SK-N-SH (cell line): Measurements from ENCODE around the gene MUS81. TPM values are rescaled to one million over a fixed set of nuclear protein-coding genes. Genes with fewer than 3 reads are reported as not detected.

Source experiments
- CTCF ChIA-PET: fragments of 300-600, 350-600 bp; formaldehyde crosslinking; extraction: SDS; loops from one replicate; lab custom pipeline; 2021; lab: Yijun Ruan, JAX
- POLR2A ChIA-PET: fragments of 350-600 bp; sonication (Branson Sonifier 250); formaldehyde crosslinking; extraction: SDS; loops from one replicate; lab custom pipeline; 2020; ENCODE audit warnings: antibody characterized with exemption, inconsistent platforms; lab: Yijun Ruan, JAX
- DNase-seq: peaks from one replicate; pipeline ENCODE4 v3.0.0; 2012
- H2AFZ ChIP-seq: fragments of 200-600 bp; sonication (generic); 2 replicates; pipeline ENCODE4 v1.8.1; 2016; ENCODE audit warnings: antibody characterized with exemption, mild to moderate bottlenecking, low read depth
- H3F3A ChIP-seq: fragments of 200-600 bp; sonication (generic); replicated peaks from 2 replicates; pipeline ENCODE3; 2016; ENCODE audit warnings: antibody characterized with exemption, mild to moderate bottlenecking; ENCODE audit not compliant: insufficient read depth
- H3K27ac ChIP-seq, 2 experiments: fragments of 200-500 bp in 1 of 2; fragments of 200-600 bp in 1 of 2; sonication (Bioruptor generic) in 1 of 2; sonication (generic), shearing (Covaris generic) in 1 of 2; 2 replicates each; pipeline versions ENCODE4 v1.5.1 to v1.6.1; 2014 to 2016; ENCODE audit warnings: low read depth in 2 of 2, inconsistent platforms in 1 of 2, low read length in 1 of 2, mild to moderate bottlenecking in 1 of 2, mixed read lengths in 1 of 2
- H3K27me3 ChIP-seq: fragments of 200-600 bp; sonication (generic), shearing (Covaris generic); 2 replicates; pipeline ENCODE4 v1.6.1; 2016; ENCODE audit warnings: mixed run types; ENCODE audit not compliant: insufficient read depth
- H3K36me3 ChIP-seq, 2 experiments: fragments of 200-500 bp in 1 of 2; fragments of 200-600 bp in 1 of 2; sonication (Bioruptor generic) in 1 of 2; sonication (generic) in 1 of 2; replicated peaks in 1 of 2; 2 replicates each; pipeline versions ENCODE3 to v1.5.1; 2014 to 2016; ENCODE audit warnings: low read length in 1 of 2, mild to moderate bottlenecking in 1 of 2; ENCODE audit not compliant: insufficient read depth in 2 of 2, control insufficient read depth in 1 of 2
- H3K4me1 ChIP-seq, 2 experiments: fragments of 200-500 bp in 1 of 2; fragments of 200-600 bp in 1 of 2; sonication (Bioruptor generic) in 1 of 2; sonication (generic), shearing (Covaris generic) in 1 of 2; 2 replicates each; pipeline versions ENCODE4 v1.5.1 to v1.6.1; 2014 to 2016; ENCODE audit warnings: low read depth in 1 of 2, low read length in 1 of 2, mixed run types in 1 of 2; ENCODE audit not compliant: insufficient read depth in 2 of 2, control insufficient read depth in 1 of 2
- H3K4me2 ChIP-seq: fragments of 200-600 bp; sonication (generic), shearing (Covaris generic); 2 replicates; pipeline ENCODE4 v1.6.1; 2017; ENCODE audit warnings: mixed run types
- H3K4me3 ChIP-seq, 2 experiments: fragments of 200-500 bp in 1 of 2; fragments of 200-600 bp in 1 of 2; sonication (Bioruptor generic) in 1 of 2; sonication (generic), shearing (Covaris generic) in 1 of 2; 2 replicates each; pipeline versions ENCODE4 v1.5.1 to v1.8.1; 2014 to 2016; ENCODE audit warnings: low read depth in 2 of 2, inconsistent platforms in 1 of 2, low read length in 1 of 2, mild to moderate bottlenecking in 1 of 2, mixed read lengths in 1 of 2, moderate library complexity in 1 of 2
- H3K79me2 ChIP-seq: fragments of 200-600 bp; sonication (generic); 2 replicates; pipeline ENCODE4 v1.8.1; 2017; ENCODE audit warnings: mild to moderate bottlenecking; ENCODE audit not compliant: insufficient read depth
- H3K9ac ChIP-seq: fragments of 200-600 bp; sonication (generic); 2 replicates; pipeline ENCODE4 v1.6.1; 2017; ENCODE audit warnings: mixed run types
- H3K9me2 ChIP-seq: fragments of 200-600 bp; sonication (generic); 2 replicates; pipeline ENCODE4 v1.6.1; 2017; ENCODE audit warnings: mixed run types
- H3K9me3 ChIP-seq: fragments of 200-600 bp; sonication (generic); 2 replicates; pipeline ENCODE4 v1.6.1; 2017; ENCODE audit warnings: mixed run types, mild to moderate bottlenecking, moderate library complexity
- H4K20me1 ChIP-seq: fragments of 200-600 bp; sonication (generic); 2 replicates; pipeline ENCODE4 v1.6.1; 2017; ENCODE audit warnings: mild to moderate bottlenecking, mixed run types; ENCODE audit not compliant: insufficient read depth
- EP300 ChIP-seq, 2 experiments: IDR thresholded peaks; 2 replicates each; pipeline versions ENCODE4 v1.4.0 to v1.6.1; 2012; ENCODE audit warnings: borderline replicate concordance in 1 of 2, low read depth in 1 of 2, low read length in 1 of 2
- GATA2 ChIP-seq: sonication (generic); formaldehyde crosslinking; IDR thresholded peaks from 2 replicates; pipeline ENCODE4 v1.5.0; 2020; ENCODE audit warnings: mild to moderate bottlenecking, missing genetic modification reagents
- MEF2A ChIP-seq: IDR thresholded peaks from 2 replicates; pipeline ENCODE4 v1.4.0; 2012; ENCODE audit warnings: low read depth, borderline replicate concordance
- POLR2AphosphoS5 ChIP-seq: IDR thresholded peaks from 2 replicates; pipeline ENCODE4 v1.6.1; 2012; ENCODE audit warnings: low read depth, low read length
- RFX5 ChIP-seq: IDR thresholded peaks from 2 replicates; pipeline ENCODE4 v1.6.1; 2012; ENCODE audit warnings: mild to moderate bottlenecking, improper control_type of control experiment, low read length
- RXRA ChIP-seq: IDR thresholded peaks from 2 replicates; pipeline ENCODE4 v1.4.0; 2012; ENCODE audit warnings: low read depth, mild to moderate bottlenecking, borderline replicate concordance
- TAF1 ChIP-seq: IDR thresholded peaks from 2 replicates; pipeline ENCODE4 v1.6.1; 2012; ENCODE audit warnings: low read depth, mild to moderate bottlenecking, low read length, moderate library complexity, borderline replicate concordance
- TEAD4 ChIP-seq: IDR thresholded peaks from 2 replicates; pipeline ENCODE4 v1.4.0; 2012; ENCODE audit warnings: mild to moderate bottlenecking, borderline replicate concordance; ENCODE audit not compliant: insufficient read depth
- WGBS: methylation state at CpG from one replicate; pipeline ENCODE4 v1.1.6; 2017; ENCODE audit warnings: low lambda C conversion rate; 5-methylcytosine and 5-hydroxymethylcytosine counted together
- polyA plus RNA-seq, 3 experiments: library from polyadenylated mRNA; depleted of rRNA; stranded (reverse); fragments of >200 nt; gene quantifications; 2 replicates each; pipeline ENCODE4 v1.2.3, GENCODE V29; 2012
- TF ChIP-seq, protein P1 (sequence below): fragments of 200-600 bp; sonication (generic); IDR thresholded peaks from 2 replicates; pipeline ENCODE4 v1.6.1; 2017; ENCODE audit warnings: antibody characterized with exemption, mild to moderate bottlenecking, moderate library complexity
- TF ChIP-seq, protein P2 (sequence below): IDR thresholded peaks from 2 replicates; pipeline ENCODE4; 2012
- TF ChIP-seq, protein P3 (sequence below): fragments of 150-350 bp; IDR thresholded peaks from 2 replicates; pipeline ENCODE4 v1.6.1; 2017; ENCODE audit warnings: antibody characterized with exemption, low read length, low read depth, borderline replicate concordance

Gene MUS81
- polyA plus RNA-seq, 1 of the 3 experiments (the other 2 are of a cell fraction), result 58.2 TPM

DNA sequence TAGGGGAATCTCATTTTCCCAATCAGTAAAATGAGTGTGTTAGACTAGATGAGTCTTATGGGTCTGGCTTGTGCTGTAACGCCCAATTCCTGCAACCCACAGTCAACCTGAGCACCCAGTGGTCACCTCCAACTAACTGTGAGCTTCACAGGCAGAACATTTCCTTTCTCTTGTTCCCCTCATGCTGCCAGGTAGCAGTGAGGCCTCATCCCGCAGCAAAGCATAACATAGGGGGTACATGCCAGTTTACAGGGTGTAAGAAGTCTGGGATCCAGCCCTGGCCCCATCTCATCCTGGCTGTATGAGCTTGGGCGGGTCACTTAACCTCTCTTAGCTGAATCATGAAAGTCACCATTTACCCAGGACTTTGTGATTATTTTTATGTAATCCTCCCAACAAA lies 8.7 kb downstream of the MUS81 start:
- Histone ChIP-seq H3K4me3 (no peak overlapping the region), H2AFZ (no peak overlapping the region), H3K9ac (no peak overlapping the region), H3F3A (peaks cover 58% of the 10 kb centered on the region), H3K36me3 (peaks cover 45 to 67% of the 10 kb centered on the region in 2 experiments), H3K4me2 (no peak overlapping the region), H3K79me2 (peaks cover 41% of the 10 kb centered on the region), H3K4me1 (peaks cover 18 to 26% of the 10 kb centered on the region in 2 experiments; a peak in 3 of 4 replicates), H3K9me3 (no peaks in the 10 kb centered on the region), H3K9me2 (no peaks in the 10 kb centered on the region)
- POLR2A ChIA-PET, result interaction anchor here (1.2 to 4.8 kb wide), 3 partner anchors 9 to 18 kb away, joined by 3 to 59 read pairs (median 4); partner anchors contain the start of genes CFL1 and MUS81
- no peak for DNase-seq
- peak; percentile 28; the same call in 1 of the 2 replicates for TF ChIP-seq POLR2AphosphoS5
- TF ChIP-seq MEF2A, result no peak
- TF ChIP-seq, all 33 proteins: peak for 1
- H4K20me1 ChIP-seq, result no peaks in the 10 kb centered on the region; the same call in 1 of the 2 replicates
- no peaks in the 10 kb centered on the region for H3K27me3 ChIP-seq
- 100% methylated on average over 3 of the region's 3 CpGs for WGBS
- CTCF ChIA-PET, result interaction anchor here (1.5 to 18.4 kb wide), 4 partner anchors 8 to 157 kb away, joined by 5 to 374 read pairs (median 48); partner anchors contain the start of genes CCDC85B, CTSW, FIBP and KAT5
- H3K27ac ChIP-seq, result peak overlapping the region; percentile 7 to 22; a peak in 1 of 4 replicates

DNA sequence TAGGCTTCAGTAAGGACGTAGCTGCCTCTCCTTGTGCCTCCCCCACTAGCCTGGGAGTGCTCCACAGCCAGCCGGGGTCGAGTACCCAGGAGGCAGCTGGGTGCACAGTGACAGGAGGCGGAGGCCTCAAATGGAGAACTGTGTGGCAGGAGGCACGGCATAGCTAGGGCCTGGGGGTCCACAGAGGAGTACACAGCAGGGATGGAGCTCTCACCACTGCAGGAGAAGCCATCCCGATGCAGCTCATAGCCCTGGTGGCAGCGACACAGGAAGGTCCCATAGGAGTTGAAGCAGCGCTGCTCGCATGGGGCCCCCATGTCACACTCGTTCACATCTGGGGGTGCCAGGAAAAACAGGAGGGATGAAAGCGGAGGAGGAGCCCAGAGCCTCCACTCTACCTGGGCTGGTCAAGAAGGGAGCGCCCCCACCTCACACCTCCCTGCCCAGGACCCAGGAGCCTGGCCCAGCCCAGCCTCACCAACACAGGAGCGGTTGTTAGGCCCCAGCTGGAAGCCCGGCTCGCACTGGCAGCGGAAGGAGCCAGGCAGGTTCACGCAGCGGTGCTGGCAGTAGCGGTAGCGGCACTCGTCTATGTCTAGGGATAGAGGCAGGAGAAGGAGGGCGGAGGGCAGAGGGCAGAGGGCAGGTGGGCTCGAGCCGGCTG lies 9.5 kb downstream of the MUS81 start:
- Histone ChIP-seq H3K27me3 (no peaks in the 10 kb centered on the region), H3K9me2 (no peaks in the 10 kb centered on the region), H3K9me3 (no peaks in the 10 kb centered on the region), H3K79me2 (peaks cover 34% of the 10 kb centered on the region), H2AFZ (no peak overlapping the region), H4K20me1 (no peaks in the 10 kb centered on the region; the same call in 1 of the 2 replicates), H3K27ac (peak overlapping the region in 1 of 2 experiments; percentile 7; a peak in 1 of 4 replicates), H3K4me3 (no peak overlapping the region), H3K4me2 (no peak overlapping the region), H3F3A (peaks cover 55% of the 10 kb centered on the region), H3K9ac (no peak overlapping the region), H3K36me3 (peaks cover 45 to 59% of the 10 kb centered on the region in 2 experiments), H3K4me1 (peaks cover 19 to 27% of the 10 kb centered on the region in 2 experiments; a peak in 3 of 4 replicates)
- 93% methylated on average over 23 of the region's 24 CpGs for WGBS
- no peak for TF ChIP-seq TAF1
- no peak for TF ChIP-seq GATA2
- TF ChIP-seq, protein P1, sequence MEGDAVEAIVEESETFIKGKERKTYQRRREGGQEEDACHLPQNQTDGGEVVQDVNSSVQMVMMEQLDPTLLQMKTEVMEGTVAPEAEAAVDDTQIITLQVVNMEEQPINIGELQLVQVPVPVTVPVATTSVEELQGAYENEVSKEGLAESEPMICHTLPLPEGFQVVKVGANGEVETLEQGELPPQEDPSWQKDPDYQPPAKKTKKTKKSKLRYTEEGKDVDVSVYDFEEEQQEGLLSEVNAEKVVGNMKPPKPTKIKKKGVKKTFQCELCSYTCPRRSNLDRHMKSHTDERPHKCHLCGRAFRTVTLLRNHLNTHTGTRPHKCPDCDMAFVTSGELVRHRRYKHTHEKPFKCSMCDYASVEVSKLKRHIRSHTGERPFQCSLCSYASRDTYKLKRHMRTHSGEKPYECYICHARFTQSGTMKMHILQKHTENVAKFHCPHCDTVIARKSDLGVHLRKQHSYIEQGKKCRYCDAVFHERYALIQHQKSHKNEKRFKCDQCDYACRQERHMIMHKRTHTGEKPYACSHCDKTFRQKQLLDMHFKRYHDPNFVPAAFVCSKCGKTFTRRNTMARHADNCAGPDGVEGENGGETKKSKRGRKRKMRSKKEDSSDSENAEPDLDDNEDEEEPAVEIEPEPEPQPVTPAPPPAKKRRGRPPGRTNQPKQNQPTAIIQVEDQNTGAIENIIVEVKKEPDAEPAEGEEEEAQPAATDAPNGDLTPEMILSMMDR, result no peak
- no peak for TF ChIP-seq TEAD4
- TF ChIP-seq, protein P2, sequence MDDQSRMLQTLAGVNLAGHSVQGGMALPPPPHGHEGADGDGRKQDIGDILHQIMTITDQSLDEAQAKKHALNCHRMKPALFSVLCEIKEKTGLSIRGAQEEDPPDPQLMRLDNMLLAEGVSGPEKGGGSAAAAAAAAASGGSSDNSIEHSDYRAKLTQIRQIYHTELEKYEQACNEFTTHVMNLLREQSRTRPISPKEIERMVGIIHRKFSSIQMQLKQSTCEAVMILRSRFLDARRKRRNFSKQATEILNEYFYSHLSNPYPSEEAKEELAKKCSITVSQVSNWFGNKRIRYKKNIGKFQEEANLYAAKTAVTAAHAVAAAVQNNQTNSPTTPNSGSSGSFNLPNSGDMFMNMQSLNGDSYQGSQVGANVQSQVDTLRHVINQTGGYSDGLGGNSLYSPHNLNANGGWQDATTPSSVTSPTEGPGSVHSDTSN, result no peak
- no peak for TF ChIP-seq RFX5
- no peak for TF ChIP-seq RXRA
- TF ChIP-seq, protein P3, sequence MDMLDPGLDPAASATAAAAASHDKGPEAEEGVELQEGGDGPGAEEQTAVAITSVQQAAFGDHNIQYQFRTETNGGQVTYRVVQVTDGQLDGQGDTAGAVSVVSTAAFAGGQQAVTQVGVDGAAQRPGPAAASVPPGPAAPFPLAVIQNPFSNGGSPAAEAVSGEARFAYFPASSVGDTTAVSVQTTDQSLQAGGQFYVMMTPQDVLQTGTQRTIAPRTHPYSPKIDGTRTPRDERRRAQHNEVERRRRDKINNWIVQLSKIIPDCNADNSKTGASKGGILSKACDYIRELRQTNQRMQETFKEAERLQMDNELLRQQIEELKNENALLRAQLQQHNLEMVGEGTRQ, result no peak
- no peak for TF ChIP-seq EP300 (IDR thresholded peaks at IDR 0.05; ENCODE audit: borderline replicate concordance in 1 of 2, low read depth in 1 of 2, low read length in 1 of 2)
- no peak for DNase-seq
- CTCF ChIA-PET, result interaction anchor here (0.9 to 18.4 kb wide), 5 partner anchors 9 to 158 kb away, joined by 3 to 374 read pairs (median 6); partner anchors contain the start of genes CCDC85B, CTSW, FIBP and KAT5
- POLR2A ChIA-PET, result interaction anchor here (0.6 to 4.8 kb wide), 7 partner anchors 9 to 140 kb away, joined by 3 to 59 read pairs (median 4); partner anchors contain the start of genes CCDC85B, CFL1 and MUS81
